Measurements from ENCODE around the gene NTNG2.

DNA sequence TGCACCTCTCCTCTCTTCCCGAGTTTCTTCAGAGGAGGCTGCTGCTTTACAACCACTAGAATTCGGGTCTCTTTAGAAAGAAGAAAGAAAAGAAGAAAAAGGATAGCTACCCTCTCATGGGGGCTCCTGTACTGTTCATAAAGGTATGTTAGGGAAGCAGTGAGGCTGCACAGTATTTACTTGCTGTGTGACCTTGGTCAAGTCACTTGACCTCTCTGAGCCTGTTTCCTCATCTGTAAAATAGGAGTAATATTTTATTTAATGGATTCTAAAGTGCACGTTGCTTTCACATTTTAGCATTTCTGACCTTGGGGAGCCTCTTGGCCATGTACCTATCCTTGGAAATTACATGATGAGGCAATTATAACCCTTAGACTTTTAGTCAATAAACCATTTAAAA is 104.2 kb downstream of the NTNG2 start:
- no peak for TF ChIP-seq CTCF (IDR thresholded peaks at IDR 0.05)
- TF ChIP-seq EZH2 (IDR thresholded peaks at IDR 0.05; ENCODE audit: borderline replicate concordance, insufficient read depth, low read depth, low read length, poor library complexity, severe bottlenecking) = no peak
